Germinal center (tissue), 1 donor: ENCODE results near the gene NR4A3.

Source experiments
- DNase-seq: peaks from one replicate; pipeline ENCODE4 v3.0.0; 2012; ENCODE audit warnings: mixed read lengths, low spot score

NR4A3 gene

DNA sequence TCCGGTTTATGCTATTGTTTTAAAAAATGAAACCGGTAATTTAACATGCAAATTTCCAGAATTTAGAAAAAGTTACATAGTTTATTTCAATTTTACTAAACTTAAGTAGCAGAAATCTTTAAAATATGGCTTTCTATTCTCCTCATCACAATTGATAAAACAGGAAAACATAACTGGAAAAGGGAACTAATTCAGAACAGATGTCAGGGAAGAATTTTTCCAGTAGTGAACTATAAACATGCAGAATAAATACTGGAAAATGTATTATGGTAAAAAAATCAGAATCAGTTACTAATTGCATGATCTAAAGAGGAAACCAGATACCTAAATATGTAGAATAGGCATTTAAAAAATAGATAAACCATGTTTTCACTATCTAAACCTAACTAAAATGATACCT lies 7.3 kb upstream of the NR4A3 start:
- no peak for DNase-seq

DNA sequence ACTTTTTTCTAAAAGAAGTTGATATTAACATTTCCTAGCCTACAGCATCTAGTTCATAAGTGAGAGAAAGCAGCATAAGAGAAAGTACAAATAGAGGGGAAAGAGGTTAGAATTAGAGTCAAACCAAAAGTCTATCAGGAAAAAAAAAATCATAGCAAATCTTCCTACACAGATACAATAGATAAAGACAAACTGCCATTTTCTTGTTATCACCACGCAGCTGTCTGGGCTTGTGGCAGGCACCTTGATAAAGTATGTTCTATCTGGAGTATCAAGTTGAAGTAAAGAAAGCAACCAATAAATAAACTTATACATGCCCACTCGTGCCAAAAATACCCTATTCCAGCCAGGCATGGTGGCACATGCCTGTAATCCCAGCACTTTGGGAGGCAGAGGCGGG lies 5.3 kb upstream of the NR4A3 start:
- DNase-seq = no peak

DNA sequence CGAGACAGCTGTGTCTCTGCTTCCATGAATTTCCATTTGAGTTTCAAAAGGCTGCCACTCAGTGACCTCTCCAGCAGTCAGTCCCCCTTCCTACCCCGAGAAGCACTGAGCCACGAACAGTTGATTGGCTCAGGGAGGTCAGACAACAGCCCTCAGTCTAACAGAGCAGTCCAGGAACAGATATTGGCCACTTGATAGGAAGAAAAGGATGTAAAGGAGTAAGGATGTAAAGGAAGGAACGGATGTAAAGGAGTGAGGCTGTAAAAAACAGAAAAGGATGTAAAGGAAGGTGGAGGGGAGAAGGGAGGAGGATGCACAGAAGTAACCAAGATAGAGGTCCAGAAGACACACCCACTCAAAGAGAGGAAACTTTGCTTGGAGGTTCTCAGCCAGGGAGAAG lies 3.2 kb upstream of the NR4A3 start:
- DNase-seq = no peak

DNA sequence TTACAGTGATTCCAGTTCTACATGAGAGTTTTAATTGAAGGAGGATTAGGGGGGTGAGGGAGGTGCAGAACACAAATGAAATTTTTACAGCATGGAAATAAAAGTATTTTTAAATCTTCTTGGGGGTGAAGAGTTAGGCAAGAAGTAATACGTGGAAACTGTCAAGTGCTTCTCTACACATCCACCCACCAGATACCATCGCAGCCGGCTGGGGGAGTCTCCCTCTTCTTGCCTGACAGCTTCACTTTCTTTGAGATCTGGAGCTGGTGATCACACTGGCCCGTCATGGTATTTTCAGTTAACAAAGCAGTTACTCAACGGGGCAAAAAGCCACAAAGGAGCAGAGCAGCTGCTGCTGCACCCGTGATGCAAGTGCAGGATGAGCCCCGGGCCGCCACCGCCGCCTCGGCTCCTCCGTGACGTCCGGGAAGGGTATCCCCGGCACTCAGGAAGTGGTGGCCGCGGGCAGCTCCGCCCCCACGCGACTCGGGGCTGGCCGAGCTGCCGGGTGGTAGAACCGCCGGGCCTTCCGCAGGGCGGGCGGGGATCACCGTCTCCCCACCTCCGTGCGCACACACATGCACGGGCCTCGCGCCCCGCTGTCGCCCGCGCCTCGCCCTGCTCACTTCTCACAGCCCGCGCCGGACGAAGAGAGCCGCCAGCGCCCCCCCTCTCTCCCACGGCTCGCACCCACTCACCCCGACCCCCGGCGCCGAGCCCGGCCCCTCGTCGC lies 2.4 kb upstream of the NR4A3 start:
- peak; percentile 87 for DNase-seq

DNA sequence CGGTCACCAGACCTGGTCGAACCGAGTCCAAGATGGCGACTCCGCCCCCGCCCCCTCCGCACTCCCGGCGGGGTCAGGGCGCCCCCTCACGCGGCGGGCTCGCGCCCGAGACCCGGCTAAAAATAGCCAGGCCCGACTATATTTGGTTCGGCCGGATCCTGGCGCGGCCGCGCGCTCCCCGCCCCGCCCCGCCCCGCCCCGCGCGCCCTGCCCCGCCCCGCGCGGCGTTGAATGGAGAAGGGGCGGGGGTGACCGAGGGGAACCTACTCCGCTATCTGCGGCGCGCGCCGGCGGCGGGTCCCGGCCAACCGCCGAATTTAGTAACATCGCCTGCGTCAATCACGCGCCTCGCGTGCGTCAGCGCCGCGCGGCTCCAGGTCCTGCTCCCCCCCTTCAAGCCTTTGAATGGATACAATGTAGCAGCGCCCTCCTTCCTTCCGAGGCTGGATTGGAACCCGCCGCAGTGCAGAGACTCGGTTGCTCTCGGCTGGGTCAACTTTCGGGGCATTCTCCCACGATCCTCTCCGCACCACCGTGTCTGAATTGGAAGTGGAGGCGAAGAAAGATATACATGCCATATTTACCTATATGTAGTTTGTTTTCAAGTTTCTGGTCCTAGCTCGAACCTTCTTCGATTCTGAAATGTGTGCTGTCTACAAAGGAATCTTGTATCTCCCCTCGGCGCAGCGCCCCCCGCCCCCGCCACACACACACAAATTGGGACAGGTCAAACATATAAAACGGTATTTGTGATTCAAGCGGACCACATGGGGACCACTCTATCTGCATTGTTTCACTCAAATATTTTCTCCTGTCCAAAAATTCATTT lies 1.6 kb upstream of the NR4A3 start:
- DNase-seq = peak; percentile 90

DNA sequence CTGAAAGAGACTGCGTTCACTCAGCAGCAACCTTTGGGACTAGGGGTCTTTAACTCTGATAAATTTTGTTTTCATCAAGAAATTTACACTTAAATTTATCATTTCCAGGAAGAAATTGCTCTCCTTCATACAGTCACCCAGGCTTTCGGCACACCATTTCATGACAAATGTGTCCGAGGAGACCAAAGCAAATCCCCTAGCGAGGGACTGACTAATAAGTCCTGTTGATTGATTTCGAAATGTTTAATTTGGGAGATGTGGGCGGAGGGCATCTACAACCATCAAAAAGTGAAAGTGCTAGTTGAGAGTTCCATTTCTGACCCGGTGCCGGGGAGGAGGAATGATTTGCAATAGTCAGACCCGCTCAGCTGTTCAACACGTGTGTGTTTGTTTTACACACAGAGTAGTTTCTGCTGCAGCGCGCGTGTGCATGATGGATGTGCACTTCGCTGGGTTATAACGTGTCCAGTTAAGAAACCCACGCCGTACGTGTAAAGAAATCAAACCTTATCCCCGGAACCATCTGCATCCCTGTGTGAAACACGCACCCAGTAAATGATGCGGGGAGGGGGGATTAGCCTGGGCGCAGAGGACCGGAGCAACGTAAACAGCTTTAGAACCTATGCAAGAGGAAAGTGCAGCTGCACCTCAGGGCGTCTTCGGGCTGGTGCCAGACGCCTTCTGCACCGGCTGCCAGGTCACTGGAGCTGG lies 845 bp upstream of the NR4A3 start:
- peak; percentile 55 for DNase-seq

DNA sequence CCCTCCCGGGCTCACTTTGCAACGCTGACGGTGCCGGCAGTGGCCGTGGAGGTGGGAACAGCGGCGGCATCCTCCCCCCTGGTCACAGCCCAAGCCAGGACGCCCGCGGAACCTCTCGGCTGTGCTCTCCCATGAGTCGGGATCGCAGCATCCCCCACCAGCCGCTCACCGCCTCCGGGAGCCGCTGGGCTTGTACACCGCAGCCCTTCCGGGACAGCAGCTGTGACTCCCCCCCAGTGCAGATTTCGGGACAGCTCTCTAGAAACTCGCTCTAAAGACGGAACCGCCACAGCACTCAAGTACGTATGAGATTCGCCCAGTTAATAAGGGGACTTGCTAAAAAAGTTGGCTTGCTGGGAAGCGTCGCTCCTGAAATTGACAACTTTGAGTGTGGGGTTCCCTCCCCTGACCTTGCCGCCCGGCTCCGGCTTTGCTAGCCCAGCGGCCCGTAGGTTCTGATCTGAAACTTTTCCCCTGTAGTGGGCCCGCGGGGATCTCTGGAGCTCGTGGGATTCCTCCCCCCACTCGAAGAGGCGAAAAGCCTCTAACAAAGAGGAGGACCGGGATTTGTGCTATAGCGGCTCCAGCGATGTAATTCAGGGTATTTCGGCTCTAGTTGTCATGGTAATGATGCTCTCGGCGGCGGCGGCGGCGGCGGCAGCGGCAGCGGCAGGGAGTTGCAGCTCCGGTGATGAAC lies 572 bp downstream of the NR4A3 start:
- peak; percentile 39 for DNase-seq

DNA sequence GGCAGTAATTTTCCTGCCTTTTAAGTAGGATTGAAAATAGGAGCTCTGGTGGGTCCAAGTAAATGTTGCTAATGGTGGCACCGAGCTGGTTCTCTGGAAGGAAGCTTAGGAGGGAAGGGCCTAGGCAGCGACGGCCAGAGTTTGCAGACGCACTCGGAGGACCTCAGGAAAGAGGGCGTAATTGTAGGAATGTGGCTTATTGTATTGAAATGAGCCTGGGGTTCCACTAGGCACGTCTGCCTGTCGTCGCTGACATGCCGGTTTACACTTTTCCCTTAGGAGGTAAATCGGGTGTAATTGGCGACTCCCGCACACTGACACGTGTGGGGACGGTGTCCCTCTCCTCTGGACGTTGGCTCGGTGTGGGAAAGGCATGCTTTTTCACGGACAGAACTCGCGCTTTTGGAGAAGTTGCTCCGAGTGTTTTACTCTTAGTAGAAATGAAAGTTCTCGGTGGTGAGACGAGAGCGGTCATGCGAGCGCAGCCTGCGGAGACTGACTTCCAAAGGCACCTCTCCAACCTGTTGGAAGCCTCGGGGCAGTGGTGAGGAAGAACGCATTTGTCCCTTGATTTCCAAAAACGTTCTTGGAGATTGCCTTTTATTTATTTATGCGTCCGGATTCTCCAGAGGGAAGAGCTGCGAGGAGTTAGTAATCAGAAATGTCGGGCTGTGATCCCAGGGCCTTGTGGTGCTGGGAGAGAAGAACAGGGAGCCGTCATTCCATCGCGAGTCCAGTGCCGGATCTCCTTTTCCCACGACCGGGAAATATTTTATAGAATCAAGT lies 1.3 kb downstream of the NR4A3 start:
- peak; percentile 24 for DNase-seq

DNA sequence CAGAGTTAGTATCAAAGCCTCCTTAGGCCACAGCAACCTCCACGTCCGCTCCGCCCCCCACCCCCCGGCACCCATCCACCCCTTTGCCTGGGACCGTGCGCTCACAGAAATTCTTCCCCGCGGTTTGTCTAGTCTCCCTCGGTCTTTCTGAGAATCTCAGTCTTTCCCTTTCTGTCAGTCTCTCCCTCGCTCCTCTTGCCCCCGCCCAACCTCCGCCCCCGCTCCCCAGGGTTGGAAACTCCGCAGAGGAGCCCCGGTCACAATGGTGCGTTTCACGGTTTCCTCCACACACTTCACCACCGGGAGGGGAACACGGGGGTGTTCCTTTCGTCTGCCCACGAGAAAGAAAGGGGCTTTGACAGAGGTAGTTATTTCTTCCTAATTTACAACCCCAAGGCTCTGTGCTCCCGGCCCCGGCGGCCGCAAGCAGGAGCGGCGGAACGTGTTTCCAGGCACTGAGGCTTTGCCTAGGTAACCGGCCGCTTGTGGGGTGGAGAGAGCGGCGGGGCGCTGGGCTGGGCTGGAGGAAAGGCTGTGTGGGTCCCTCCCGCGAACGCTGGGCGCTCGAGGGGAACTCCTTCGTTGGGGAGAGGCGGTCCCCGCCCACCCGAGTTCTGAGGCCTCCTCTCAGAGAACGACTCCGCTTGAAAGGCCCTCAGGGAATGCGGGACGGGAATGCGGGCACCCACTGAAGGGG lies 2.1 kb downstream of the NR4A3 start:
- DNase-seq = peak; percentile 44

DNA sequence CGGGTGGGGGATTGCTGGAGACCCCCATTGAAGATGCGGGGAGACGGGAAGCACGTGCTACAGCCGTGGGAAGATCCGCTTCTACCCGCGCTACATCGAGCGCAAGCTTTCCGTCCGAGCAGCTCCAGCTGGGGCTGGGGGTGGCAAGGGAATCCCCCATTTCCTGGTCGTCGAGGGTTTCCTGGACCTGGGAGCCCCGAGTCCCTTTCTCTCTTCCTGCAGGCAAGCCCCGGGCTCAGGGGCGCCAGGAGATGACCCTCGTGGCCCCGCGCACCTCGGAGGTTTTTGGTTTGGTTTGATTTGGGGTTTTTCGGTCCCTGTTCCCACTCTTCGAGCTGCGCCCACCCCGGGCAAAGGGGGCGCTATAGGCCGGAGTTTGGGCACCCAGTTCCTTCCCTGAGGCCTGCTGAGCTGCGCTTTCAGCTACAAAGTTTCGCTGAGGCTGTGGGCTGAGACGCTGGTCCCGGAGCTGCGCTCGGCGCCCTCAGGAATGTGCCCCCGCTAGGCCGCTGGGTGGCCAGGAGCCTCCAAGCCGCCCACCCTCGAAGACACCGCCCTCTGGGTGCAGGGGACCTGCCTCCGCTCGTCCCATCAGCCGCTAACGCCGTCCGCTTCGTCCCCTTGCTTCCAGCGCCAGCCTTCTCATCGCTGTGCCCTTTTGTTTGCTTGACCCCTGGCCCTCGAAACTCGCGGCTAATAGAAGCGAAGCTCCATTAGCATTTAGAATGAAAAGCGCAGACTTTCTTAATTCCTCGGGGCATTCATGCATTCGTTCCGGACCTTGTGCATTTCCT lies 2.9 kb downstream of the NR4A3 start:
- peak; percentile 78 for DNase-seq

DNA sequence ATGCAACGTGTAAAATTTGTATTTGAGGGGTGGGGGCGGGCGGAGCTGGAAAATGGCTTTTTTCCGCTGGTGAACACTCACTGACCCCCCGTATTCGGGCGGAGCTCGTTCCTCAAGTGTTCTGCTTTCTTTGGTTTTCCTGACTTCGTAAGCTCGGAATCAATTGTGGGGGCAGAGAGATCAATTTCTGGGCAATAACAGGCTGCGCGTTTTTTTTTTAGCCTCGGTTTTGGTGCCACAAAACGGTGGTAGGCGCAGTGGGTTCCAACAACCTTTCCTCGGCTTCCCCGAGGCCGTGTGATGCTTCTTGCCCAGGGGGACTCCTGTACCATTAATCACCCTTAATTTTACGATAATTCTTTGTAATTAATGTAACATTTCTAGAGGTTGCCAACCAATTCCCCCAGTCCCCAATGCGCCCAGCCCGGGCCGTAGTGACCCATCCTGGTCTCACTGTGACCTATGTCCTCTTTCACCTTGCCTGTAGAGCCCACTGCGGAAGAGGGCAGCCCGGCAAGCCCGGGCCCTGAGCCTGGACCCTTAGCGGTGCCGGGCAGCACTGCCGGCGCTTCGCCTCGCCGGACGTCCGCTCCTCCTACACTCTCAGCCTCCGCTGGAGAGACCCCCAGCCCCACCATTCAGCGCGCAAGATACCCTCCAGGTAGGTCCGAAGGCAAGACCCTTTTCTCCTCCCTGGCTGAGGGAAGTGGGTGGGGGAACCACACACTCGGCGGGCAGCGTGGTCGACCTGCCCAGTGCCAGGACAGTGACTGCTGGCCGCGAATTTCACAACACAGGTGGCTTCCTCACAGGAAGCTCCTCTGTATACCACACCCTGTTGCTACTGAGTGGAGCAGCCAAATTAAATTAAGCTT lies 3.7 kb downstream of the NR4A3 start:
- DNase-seq = no peak

DNA sequence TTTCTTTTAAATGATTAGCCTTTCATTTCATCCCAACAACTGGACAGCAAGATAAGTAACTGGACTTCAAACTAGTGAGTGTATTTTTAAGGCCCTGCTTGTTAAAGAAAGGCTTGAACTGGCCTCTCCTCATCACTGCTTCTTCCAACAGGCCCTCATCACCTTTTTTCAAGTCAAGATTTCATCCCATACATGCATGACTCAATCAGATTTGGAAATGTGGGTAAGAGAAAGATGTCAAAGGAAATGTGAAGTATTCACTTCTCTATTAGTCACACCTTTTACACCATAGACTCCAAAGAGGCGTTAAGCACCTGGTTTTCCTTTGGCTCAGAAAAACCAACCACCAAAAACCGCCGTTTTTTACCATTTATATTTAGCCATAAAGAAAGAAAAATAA lies 4.9 kb downstream of the NR4A3 start:
- no peak for DNase-seq

DNA sequence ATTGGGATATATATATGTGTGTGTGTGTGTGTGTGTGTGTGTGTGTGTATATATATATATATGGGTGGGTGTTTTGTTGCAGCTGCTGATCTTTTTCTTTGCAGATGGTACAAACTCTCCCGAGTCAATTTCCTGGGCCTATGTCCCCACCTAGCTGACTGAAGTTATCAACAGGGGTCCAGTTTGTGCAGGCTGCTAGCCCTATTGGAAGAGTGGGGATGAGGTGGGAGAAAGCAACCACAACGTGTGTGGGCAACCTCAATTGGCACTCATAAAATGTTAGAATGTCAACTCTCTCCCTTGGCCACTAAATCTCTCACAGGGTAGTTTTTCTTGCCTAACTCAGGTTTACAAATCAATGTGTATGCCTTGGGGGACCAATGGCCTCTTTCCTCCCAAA lies 5.6 kb downstream of the NR4A3 start:
- DNase-seq = no peak

DNA sequence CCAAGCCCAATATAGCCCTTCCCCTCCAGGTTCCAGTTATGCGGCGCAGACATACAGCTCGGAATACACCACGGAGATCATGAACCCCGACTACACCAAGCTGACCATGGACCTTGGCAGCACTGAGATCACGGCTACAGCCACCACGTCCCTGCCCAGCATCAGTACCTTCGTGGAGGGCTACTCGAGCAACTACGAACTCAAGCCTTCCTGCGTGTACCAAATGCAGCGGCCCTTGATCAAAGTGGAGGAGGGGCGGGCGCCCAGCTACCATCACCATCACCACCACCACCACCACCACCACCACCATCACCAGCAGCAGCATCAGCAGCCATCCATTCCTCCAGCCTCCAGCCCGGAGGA lies 6.3 kb downstream of the NR4A3 start:
- no peak for DNase-seq

DNA sequence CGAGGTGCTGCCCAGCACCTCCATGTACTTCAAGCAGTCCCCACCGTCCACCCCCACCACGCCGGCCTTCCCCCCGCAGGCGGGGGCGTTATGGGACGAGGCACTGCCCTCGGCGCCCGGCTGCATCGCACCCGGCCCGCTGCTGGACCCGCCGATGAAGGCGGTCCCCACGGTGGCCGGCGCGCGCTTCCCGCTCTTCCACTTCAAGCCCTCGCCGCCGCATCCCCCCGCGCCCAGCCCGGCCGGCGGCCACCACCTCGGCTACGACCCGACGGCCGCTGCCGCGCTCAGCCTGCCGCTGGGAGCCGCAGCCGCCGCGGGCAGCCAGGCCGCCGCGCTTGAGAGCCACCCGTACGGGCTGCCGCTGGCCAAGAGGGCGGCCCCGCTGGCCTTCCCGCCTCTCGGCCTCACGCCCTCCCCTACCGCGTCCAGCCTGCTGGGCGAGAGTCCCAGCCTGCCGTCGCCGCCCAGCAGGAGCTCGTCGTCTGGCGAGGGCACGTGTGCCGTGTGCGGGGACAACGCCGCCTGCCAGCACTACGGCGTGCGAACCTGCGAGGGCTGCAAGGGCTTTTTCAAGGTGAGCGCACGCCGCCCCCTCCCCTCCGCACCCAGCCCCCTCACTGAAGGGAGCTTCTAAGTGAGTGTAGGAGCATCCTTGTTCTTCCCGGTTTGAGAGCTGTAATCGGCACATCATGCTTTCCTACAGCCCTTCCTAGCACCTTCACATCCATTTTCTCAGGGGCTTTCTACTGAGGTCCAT lies 6.9 kb downstream of the NR4A3 start:
- no peak for DNase-seq

DNA sequence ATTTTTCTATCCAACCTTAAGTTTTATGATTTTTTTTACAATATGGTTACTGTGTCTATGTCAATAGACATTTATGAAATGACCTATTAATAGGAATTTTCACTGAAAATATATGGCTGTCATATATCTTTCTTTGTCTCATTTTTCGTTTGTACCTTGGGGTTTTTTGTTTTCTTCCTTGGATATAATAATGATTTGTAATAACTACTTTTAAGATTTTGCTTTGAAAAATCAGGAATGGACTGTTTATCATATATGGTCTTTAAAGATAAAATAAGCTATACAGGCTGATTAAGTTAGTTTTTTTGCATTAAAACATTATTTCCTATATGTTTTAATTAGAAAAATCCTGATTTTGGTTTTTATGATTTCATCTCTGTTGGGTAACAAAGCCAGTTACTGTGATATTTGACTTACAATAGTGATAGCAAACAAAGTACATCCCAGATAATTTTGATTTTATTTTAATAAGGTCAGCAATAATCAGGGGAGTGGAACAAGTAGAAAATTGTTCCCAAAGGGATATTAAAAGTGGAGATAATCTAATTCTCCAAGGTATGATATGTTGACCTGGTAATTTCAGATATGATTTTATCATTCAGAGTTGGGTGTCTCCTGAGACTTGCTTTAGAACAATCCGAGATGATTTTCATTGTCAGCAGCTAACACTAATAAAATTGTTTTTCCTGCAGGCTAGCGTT lies 10.3 kb downstream of the NR4A3 start:
- DNase-seq = no peak

DNA sequence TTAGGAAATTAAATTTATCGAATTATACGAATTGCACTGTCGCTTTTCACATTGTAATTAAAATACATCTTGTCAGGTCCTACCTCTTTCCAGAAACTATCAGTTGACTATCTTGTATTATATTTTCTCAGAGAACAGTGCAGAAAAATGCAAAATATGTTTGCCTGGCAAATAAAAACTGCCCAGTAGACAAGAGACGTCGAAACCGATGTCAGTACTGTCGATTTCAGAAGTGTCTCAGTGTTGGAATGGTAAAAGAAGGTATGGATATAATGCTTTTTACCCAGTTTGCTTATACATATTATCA lies 10.8 kb downstream of the NR4A3 start:
- no peak for DNase-seq

DNA sequence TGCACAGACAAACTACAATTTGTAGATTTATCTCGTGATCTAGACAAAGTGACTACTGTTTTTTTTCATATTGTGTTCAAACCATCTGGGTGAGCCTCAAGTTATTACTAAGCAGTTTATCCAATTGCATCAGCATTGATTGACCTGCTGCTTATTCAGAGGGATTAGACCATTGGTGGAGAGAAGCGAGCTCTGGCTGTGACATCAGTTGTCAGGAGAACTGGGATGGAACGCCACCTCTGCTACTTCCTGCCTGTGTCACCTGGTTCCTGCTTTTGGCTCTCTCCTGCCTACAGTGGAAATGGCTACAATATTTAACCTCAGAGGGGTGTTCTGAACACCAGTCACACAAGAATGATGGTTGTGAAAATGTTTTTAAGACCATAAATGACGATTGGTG lies 12.1 kb downstream of the NR4A3 start:
- DNase-seq = peak; percentile 11
